Measurements from ENCODE around the gene LAMA3. TPM values are rescaled to one million over a fixed set of nuclear protein-coding genes. Genes with fewer than 3 reads are reported as not detected.
A peak's percentile ranks its signal among the peaks of the same experiment; 100 is the strongest.

Gene LAMA3
- polyA plus RNA-seq, 1 of the 3 experiments (the other 2 are of a cell fraction), result 3.5 TPM

- TF ChIP-seq REST (IDR thresholded peaks at IDR 0.05; ENCODE audit: low read depth, low read length), result no peak
- TF ChIP-seq RXRA (IDR thresholded peaks at IDR 0.05; ENCODE audit: borderline replicate concordance, low read depth), result no peak
- Histone ChIP-seq H3K4me3 (ENCODE audit: low read depth in 2 of 2, low read length in 1 of 2) (no peak overlapping the region), H3K27me3 (ENCODE audit: insufficient read depth) (no peaks in the 10 kb centered on the region), H3K4me2 (peak overlapping the region; percentile 49; the same call in 1 of the 2 replicates), H4K20me1 (ENCODE audit: insufficient read depth) (no peaks in the 10 kb centered on the region), H3K9me3 (no peaks in the 10 kb centered on the region), H3K36me3 (replicated peaks in 1 of 2; ENCODE audit: control insufficient read depth in 1 of 2, insufficient read depth in 2 of 2, low read length in 1 of 2) (no peaks in the 10 kb centered on the region), H3K27ac (ENCODE audit: low read depth in 2 of 2, low read length in 1 of 2) (peak overlapping the region; percentile 6 to 77; a peak in 3 of 4 replicates), H3K4me1 (ENCODE audit: control insufficient read depth in 1 of 2, insufficient read depth in 2 of 2, low read depth in 1 of 2, low read length in 1 of 2) (peaks cover 0 to 14% of the 10 kb centered on the region in 2 experiments; a peak in 2 of 4 replicates), H3K9ac (peak overlapping the region; percentile 51), H3K79me2 (ENCODE audit: insufficient read depth) (no peaks in the 10 kb centered on the region), H2AFZ (ENCODE audit: low read depth) (peak overlapping the region; percentile 31; the same call in 1 of the 2 replicates), H3F3A (replicated peaks; ENCODE audit: insufficient read depth) (peaks cover 20% of the 10 kb centered on the region), H3K9me2 (no peaks in the 10 kb centered on the region)
- 93% methylated on average over 2 of the region's 2 CpGs for WGBS (ENCODE audit: low lambda C conversion rate)
- ChIA-PET CTCF (interaction anchor here (0.8 to 1.5 kb wide), 5 partner anchors 24 to 135 kb away, joined by 3 to 4 read pairs (median 4); no protein-coding TSS in a partner anchor), POLR2A (no interaction called here)
- no peak for DNase-seq
Measured at GRCh38 chr18:23838233-23838632, 149.0 kb downstream of the LAMA3 start.

GRCh38 chr18:23838801-23839366 is 149.6 kb downstream of the LAMA3 start:
- Histone ChIP-seq H2AFZ (ENCODE audit: low read depth) (peak overlapping the region; percentile 31), H3K9me2 (no peaks in the 10 kb centered on the region), H3F3A (replicated peaks; ENCODE audit: insufficient read depth) (peaks cover 20% of the 10 kb centered on the region), H3K27me3 (ENCODE audit: insufficient read depth) (no peaks in the 10 kb centered on the region), H3K4me3 (ENCODE audit: low read depth in 2 of 2, low read length in 1 of 2) (no peak overlapping the region), H4K20me1 (ENCODE audit: insufficient read depth) (no peaks in the 10 kb centered on the region), H3K27ac (ENCODE audit: low read depth in 2 of 2, low read length in 1 of 2) (peak overlapping the region; percentile 16 to 77; a peak in 3 of 4 replicates), H3K79me2 (ENCODE audit: insufficient read depth) (no peaks in the 10 kb centered on the region), H3K9me3 (no peaks in the 10 kb centered on the region), H3K4me2 (peak overlapping the region; percentile 49), H3K36me3 (replicated peaks in 1 of 2; ENCODE audit: control insufficient read depth in 1 of 2, insufficient read depth in 2 of 2, low read length in 1 of 2) (no peaks in the 10 kb centered on the region), H3K9ac (peak overlapping the region; percentile 51; the same call in 1 of the 2 replicates), H3K4me1 (ENCODE audit: control insufficient read depth in 1 of 2, insufficient read depth in 2 of 2, low read depth in 1 of 2, low read length in 1 of 2) (peaks cover 0 to 14% of the 10 kb centered on the region in 2 experiments; a peak in 2 of 4 replicates)
- DNase-seq, result no peak
- 51% methylated on average over 7 of the region's 7 CpGs for WGBS (ENCODE audit: low lambda C conversion rate)
- CTCF ChIA-PET, result interaction anchor here (0.8 to 1.5 kb wide), 4 partner anchors 27 to 136 kb away, joined by 3 to 4 read pairs (median 4); no protein-coding TSS in a partner anchor
- POLR2A ChIA-PET, result no interaction called here
- no peak for TF ChIP-seq MAX (IDR thresholded peaks at IDR 0.05; ENCODE audit: low read depth)
- no peak for TF ChIP-seq FOXM1 (IDR thresholded peaks at IDR 0.05; ENCODE audit: low read depth)
- TF ChIP-seq NRF1 (IDR thresholded peaks at IDR 0.05; ENCODE audit: low read depth, low read length), result no peak
- TF ChIP-seq JUND (IDR thresholded peaks at IDR 0.05), result peak; percentile 50; the same call in 1 of the 2 replicates
- TF ChIP-seq FOSL2 (IDR thresholded peaks at IDR 0.05; ENCODE audit: borderline replicate concordance, low read depth), result peak; percentile 51; the same call in 1 of the 2 replicates
- TF ChIP-seq MEF2A (IDR thresholded peaks at IDR 0.05; ENCODE audit: borderline replicate concordance, low read depth), result no peak
- no peak for TF ChIP-seq YY1 (IDR thresholded peaks at IDR 0.05; ENCODE audit: low read depth)
- no peak for TF ChIP-seq NFIC (IDR thresholded peaks at IDR 0.05; ENCODE audit: borderline replicate concordance)
- no peak for TF ChIP-seq RCOR1 (IDR thresholded peaks at IDR 0.05; ENCODE audit: low read length)
- no peak for TF ChIP-seq RFX5 (IDR thresholded peaks at IDR 0.05; ENCODE audit: low read length)
- TF ChIP-seq CHD2 (IDR thresholded peaks at IDR 0.05; ENCODE audit: low read length, partially characterized antibody), result no peak
- TF ChIP-seq POLR2AphosphoS5 (IDR thresholded peaks at IDR 0.05; ENCODE audit: low read depth, low read length), result no peak
- TF ChIP-seq FOXJ3 (CRISPR knock-in tag; IDR thresholded peaks at IDR 0.05), result no peak
- no peak for TF ChIP-seq CTCF (IDR thresholded peaks at IDR 0.05)
- TF ChIP-seq TAF1 (IDR thresholded peaks at IDR 0.05; ENCODE audit: borderline replicate concordance, low read depth, low read length), result no peak
- TF ChIP-seq MXI1 (IDR thresholded peaks at IDR 0.05; ENCODE audit: low read depth, low read length), result no peak
- no peak for TF ChIP-seq RXRA (IDR thresholded peaks at IDR 0.05; ENCODE audit: borderline replicate concordance, low read depth)
- TF ChIP-seq RAD21 (IDR thresholded peaks at IDR 0.05; ENCODE audit: low read length), result no peak
- no peak for TF ChIP-seq USF2 (IDR thresholded peaks at IDR 0.05; ENCODE audit: borderline replicate concordance, low read depth, low read length)
- 0 out of 4 replicates have a peak, but pooled peaks of 1 of the 2 experiments have one; percentile 24 for TF ChIP-seq EP300 (IDR thresholded peaks at IDR 0.05; ENCODE audit: borderline replicate concordance in 1 of 2, low read depth in 1 of 2, low read length in 1 of 2)

Data from SK-N-SH (cell line).